Breast epithelium (tissue), 3 donors: Measurements from ENCODE around the gene MAST3.

Experiments used
- CTCF ChIP-seq, 3 donors: fragments of 450-650 bp; IDR thresholded peaks; one replicate each; pipeline ENCODE4 v1.5.1; 2016 to 2017; ENCODE audit warnings: antibody characterized with exemption in 3 of 3, mild to moderate bottlenecking in 3 of 3, moderate library complexity in 3 of 3
- POLR2A ChIP-seq: fragments of 450-650 bp; IDR thresholded peaks from one replicate; pipeline ENCODE4 v1.6.1; 2016; ENCODE audit warnings: antibody characterized with exemption, mild to moderate bottlenecking, moderate library complexity
- POLR2AphosphoS5 ChIP-seq, 3 donors: sonication (generic); formaldehyde crosslinking; IDR thresholded peaks; one replicate each; pipeline ENCODE4 v1.6.1; 2017; ENCODE audit warnings: antibody characterized with exemption in 3 of 3

GRCh38 chr19:18190278-18190677 lies 92.7 kb downstream of the MAST3 start:
- TF ChIP-seq CTCF (IDR thresholded peaks at IDR 0.05) (no peak), POLR2AphosphoS5 (IDR thresholded peaks at IDR 0.05) (no peak), POLR2A (no peak)
